Measurements from ENCODE around the gene MOB1B. TPM values are rescaled to one million over a fixed set of nuclear protein-coding genes. Genes with fewer than 3 reads are reported as not detected.
"Not testable (repeated sequence)": the region's sequence is repeated elsewhere in the genome, so short reads cannot be mapped to it uniquely, and the experiment has no call there.

The MOB1B gene
- total RNA-seq = 23.4 TPM

GRCh38 chr4:70901984-70902576, at the start of gene MOB1B:
MOB1B (plus strand) TSS chr4:70902369; CDS start chr4:70902537, 168 bp downstream.
- DNase-seq (ENCODE audit: low spot score) = peak; percentile 92

GRCh38 chr4:70855464-70855863, 46.7 kb upstream of the MOB1B start:
- no peak for DNase-seq (ENCODE audit: low spot score)

- no peak for DNase-seq (ENCODE audit: low spot score)
Observed at GRCh38 chr4:70858454-70858853, 43.7 kb upstream of the MOB1B start.

- DNase-seq (ENCODE audit: low spot score) = no peak
Observed at GRCh38 chr4:70859066-70859465, 43.1 kb upstream of the MOB1B start.

GRCh38 chr4:70863099-70863790, 38.9 kb upstream of the MOB1B start:
- no peak for DNase-seq (ENCODE audit: low spot score)

GRCh38 chr4:70868778-70869177, 33.4 kb upstream of the MOB1B start:
- DNase-seq (ENCODE audit: low spot score) = no peak

- no peak for DNase-seq (ENCODE audit: low spot score)
Observed at GRCh38 chr4:70873216-70873615, 29.0 kb upstream of the MOB1B start.

GRCh38 chr4:70874268-70875156, 27.7 kb upstream of the MOB1B start:
- DNase-seq (ENCODE audit: low spot score) = no peak

- DNase-seq (ENCODE audit: low spot score) = no peak
Observed at GRCh38 chr4:70877556-70877955, 24.6 kb upstream of the MOB1B start.

- DNase-seq (ENCODE audit: low spot score) = no peak
Observed at GRCh38 chr4:70880739-70881138, 21.4 kb upstream of the MOB1B start.

- no peak for DNase-seq (ENCODE audit: low spot score)
Observed at GRCh38 chr4:70885174-70885573, 17.0 kb upstream of the MOB1B start.

- DNase-seq (ENCODE audit: low spot score) = no peak
Observed at GRCh38 chr4:70892086-70892769, 9.9 kb upstream of the MOB1B start.

- no peak for DNase-seq (ENCODE audit: low spot score)
Observed at GRCh38 chr4:70893790-70894189, 8.4 kb upstream of the MOB1B start.

GRCh38 chr4:70895405-70895804, 6.8 kb upstream of the MOB1B start:
- no peak for DNase-seq (ENCODE audit: low spot score)

- no peak for DNase-seq (ENCODE audit: low spot score)
Observed at GRCh38 chr4:70895811-70896491, 6.2 kb upstream of the MOB1B start.

- DNase-seq (ENCODE audit: low spot score) = not testable (repeated sequence)
Observed at GRCh38 chr4:70898581-70898980, 3.6 kb upstream of the MOB1B start.

GRCh38 chr4:70901607-70901983, 574 bp upstream of the MOB1B start:
- no peak for DNase-seq (ENCODE audit: low spot score)

- no peak for DNase-seq (ENCODE audit: low spot score)
Observed at GRCh38 chr4:70902577-70903290, 565 bp downstream of the MOB1B start.

- DNase-seq (ENCODE audit: low spot score) = no peak
Observed at GRCh38 chr4:70903291-70903603, 1.1 kb downstream of the MOB1B start.

- no peak for DNase-seq (ENCODE audit: low spot score)
Observed at GRCh38 chr4:70908993-70909556, 6.9 kb downstream of the MOB1B start.

GRCh38 chr4:70914000-70914399, 11.8 kb downstream of the MOB1B start:
- no peak for DNase-seq (ENCODE audit: low spot score)

Data from ureter (tissue), 1 donor.